H9 (cell line): ENCODE data around the gene GRIK3. TPM values are rescaled to one million over a fixed set of nuclear protein-coding genes. Genes with fewer than 3 reads are reported as not detected.

ENCODE experiments used
- DNase-seq: peaks from one replicate; pipeline ENCODE4 v3.0.0-alpha.2; 2017
- H2AFZ ChIP-seq: one replicate; pipeline ENCODE4 v1.6.1; 2013; ENCODE audit warnings: mild to moderate bottlenecking, low read length, control low read depth, moderate library complexity
- H2AK5ac ChIP-seq: 2 replicates; pipeline ENCODE4 v1.6.1; 2013; ENCODE audit warnings: low read length, control low read depth, mixed read lengths; ENCODE audit not compliant: insufficient read length
- H2BK120ac ChIP-seq: one replicate; pipeline ENCODE4 v1.6.1; 2013; ENCODE audit warnings: low read depth, mild to moderate bottlenecking, low read length, control low read depth, inconsistent platforms; ENCODE audit not compliant: poor library complexity, severe bottlenecking
- H2BK12ac ChIP-seq: 2 replicates; pipeline ENCODE4 v1.6.1; 2013; ENCODE audit warnings: low read length, control low read depth, mixed read lengths, low read depth; ENCODE audit not compliant: insufficient read length
- H2BK15ac ChIP-seq: 2 replicates; pipeline ENCODE4 v1.6.1; 2013; ENCODE audit warnings: low read depth, low read length, control low read depth
- H2BK20ac ChIP-seq: one replicate; pipeline ENCODE4 v1.6.1; 2013; ENCODE audit warnings: low read depth, mild to moderate bottlenecking, low read length, control low read depth, inconsistent platforms; ENCODE audit not compliant: poor library complexity, severe bottlenecking
- H2BK5ac ChIP-seq: 2 replicates; pipeline ENCODE4 v1.6.1; 2013; ENCODE audit warnings: low read length, control low read depth, mixed read lengths; ENCODE audit not compliant: insufficient read length
- H3K14ac ChIP-seq: 2 replicates; pipeline ENCODE4 v1.6.1; 2013; ENCODE audit warnings: low read length, control low read depth; ENCODE audit not compliant: insufficient read depth
- H3K18ac ChIP-seq: 2 replicates; pipeline ENCODE4 v1.6.1; 2013; ENCODE audit warnings: low read depth, mild to moderate bottlenecking, mixed read lengths, low read length, control low read depth; ENCODE audit not compliant: insufficient read length
- H3K23ac ChIP-seq: 2 replicates; pipeline ENCODE4 v1.6.1; 2013; ENCODE audit warnings: low read length, control low read depth, mixed read lengths, low read depth; ENCODE audit not compliant: insufficient read length
- H3K23me2 ChIP-seq: 2 replicates; pipeline ENCODE4 v1.6.1; 2013; ENCODE audit warnings: low read depth, mild to moderate bottlenecking, mixed read lengths, low read length, control low read depth; ENCODE audit not compliant: insufficient read length, poor library complexity, severe bottlenecking
- H3K27ac ChIP-seq: 2 replicates; pipeline ENCODE4 v1.5.1; 2013; ENCODE audit warnings: low read length, control low read depth, mixed read lengths, low read depth; ENCODE audit not compliant: insufficient read length
- H3K27me3 ChIP-seq: 2 replicates; pipeline ENCODE4 v1.6.1; 2013; ENCODE audit warnings: low read length, control low read depth, inconsistent platforms; ENCODE audit not compliant: insufficient read depth
- H3K4ac ChIP-seq: 2 replicates; pipeline ENCODE4 v1.6.1; 2013; ENCODE audit warnings: low read depth, mild to moderate bottlenecking, control low read depth, inconsistent platforms, low read length, moderate library complexity
- H3K4me1 ChIP-seq: 2 replicates; pipeline ENCODE4 v1.6.1; 2013; ENCODE audit warnings: low read length, control low read depth, inconsistent platforms; ENCODE audit not compliant: insufficient read depth
- H3K4me2 ChIP-seq: 2 replicates; pipeline ENCODE4 v1.6.1; 2013; ENCODE audit warnings: low read length, control low read depth, mixed read lengths; ENCODE audit not compliant: insufficient read length, insufficient read depth
- H3K56ac ChIP-seq: 2 replicates; pipeline ENCODE4 v1.6.1; 2013; ENCODE audit warnings: low read depth, mild to moderate bottlenecking, mixed read lengths, low read length, control low read depth; ENCODE audit not compliant: insufficient read length
- H3K79me1 ChIP-seq: 2 replicates; pipeline ENCODE4 v1.6.1; 2013; ENCODE audit warnings: low read depth, mild to moderate bottlenecking, moderate library complexity, low read length, control low read depth, inconsistent platforms; ENCODE audit not compliant: insufficient read depth, poor library complexity, severe bottlenecking
- H3K79me2 ChIP-seq: 2 replicates; pipeline ENCODE4 v1.6.1; 2013; ENCODE audit warnings: low read length, control low read depth, inconsistent platforms; ENCODE audit not compliant: insufficient read depth
- H3K9ac ChIP-seq: 2 replicates; pipeline ENCODE4 v1.6.1; 2013; ENCODE audit warnings: low read length, control low read depth, mixed read lengths; ENCODE audit not compliant: insufficient read length; ENCODE audit errors: extremely low read depth
- H3K9me3 ChIP-seq: one replicate; pipeline ENCODE4 v1.6.1; 2013; ENCODE audit warnings: low read depth, low read length, inconsistent platforms; ENCODE audit not compliant: control insufficient read depth
- H3T11ph ChIP-seq: one replicate; pipeline ENCODE4 v1.6.1; 2013; ENCODE audit warnings: mild to moderate bottlenecking, low read length, control low read depth, inconsistent platforms
- H4K20me1 ChIP-seq: one replicate; pipeline ENCODE4 v1.6.1; 2013; ENCODE audit not compliant: control insufficient read depth, insufficient read length, insufficient read depth
- H4K5ac ChIP-seq: 2 replicates; pipeline ENCODE4 v1.6.1; 2013; ENCODE audit warnings: low read depth, mild to moderate bottlenecking, mixed read lengths, low read length, control low read depth; ENCODE audit not compliant: insufficient read length
- H4K8ac ChIP-seq: replicated peaks from 2 replicates; pipeline ENCODE4 v1.6.1; 2013; ENCODE audit warnings: low read length, control low read depth, mixed read lengths, low read depth; ENCODE audit not compliant: insufficient read length
- H4K91ac ChIP-seq: 2 replicates; pipeline ENCODE4 v1.6.1; 2013; ENCODE audit warnings: low read depth, mild to moderate bottlenecking, moderate library complexity, mixed read lengths, low read length, control low read depth; ENCODE audit not compliant: insufficient read length
- H3K27ac Mint-ChIP-seq, 3 experiments: 2 replicates in 2 of 3; 3 replicates in 1 of 3; pipeline ENCODE4 v1.8.0; 2020 to 2021; ENCODE audit warnings: mixed read lengths in 3 of 3, mild to moderate bottlenecking in 1 of 3, moderate library complexity in 1 of 3
- H3K27me3 Mint-ChIP-seq: 2 replicates; pipeline ENCODE4 v1.8.0; 2021; ENCODE audit warnings: low read depth, mild to moderate bottlenecking, moderate library complexity, mixed read lengths
- H3K36me3 Mint-ChIP-seq, 3 experiments: 2 replicates in 2 of 3; 3 replicates in 1 of 3; pipeline ENCODE4 v1.8.0; 2020 to 2021; ENCODE audit warnings: low read depth in 3 of 3, mixed read lengths in 3 of 3; ENCODE audit not compliant: insufficient read depth in 1 of 3
- H3K4me1 Mint-ChIP-seq, 2 experiments: 2 replicates each; pipeline ENCODE4 v1.8.0; 2020; ENCODE audit warnings: mixed read lengths in 2 of 2
- H3K4me3 Mint-ChIP-seq, 2 experiments: 2 replicates in 1 of 2; 3 replicates in 1 of 2; pipeline ENCODE4 v1.8.0; 2020 to 2021; ENCODE audit warnings: mild to moderate bottlenecking in 2 of 2, mixed read lengths in 2 of 2, moderate library complexity in 1 of 2
- H3K9me3 Mint-ChIP-seq, 2 experiments: 2 replicates in 1 of 2; 3 replicates in 1 of 2; pipeline ENCODE4 v1.8.0; 2020; ENCODE audit warnings: mild to moderate bottlenecking in 2 of 2, mixed read lengths in 2 of 2, moderate library complexity in 1 of 2
- WGBS: extraction: QIAGEN DNeasy Blood & Tissue Kit; methylation state at CpG from one replicate; pipeline ENCODE4 v1.1.7; 2013; ENCODE audit warnings: missing lambda C conversion rate, low lambda C conversion rate, mixed read lengths; ENCODE audit not compliant: insufficient read length; ENCODE audit errors: extremely low coverage; 5-methylcytosine and 5-hydroxymethylcytosine counted together
- total RNA-seq: library from RNA; stranded (reverse); gene quantifications from 2 replicates; pipeline ENCODE4 v1.2.1, GENCODE V29; 2021
- TF ChIP-seq, protein P1 (sequence below): fragments of 200-600 bp; sonication (generic); conservative IDR thresholded peaks from 3 replicates; pipeline ENCODE4 v1.8.0; 2021; ENCODE audit warnings: antibody characterized with exemption, mild to moderate bottlenecking

GRIK3 gene
- total RNA-seq, 1 experiment from 2014 or later, result 1.7 TPM

DNA sequence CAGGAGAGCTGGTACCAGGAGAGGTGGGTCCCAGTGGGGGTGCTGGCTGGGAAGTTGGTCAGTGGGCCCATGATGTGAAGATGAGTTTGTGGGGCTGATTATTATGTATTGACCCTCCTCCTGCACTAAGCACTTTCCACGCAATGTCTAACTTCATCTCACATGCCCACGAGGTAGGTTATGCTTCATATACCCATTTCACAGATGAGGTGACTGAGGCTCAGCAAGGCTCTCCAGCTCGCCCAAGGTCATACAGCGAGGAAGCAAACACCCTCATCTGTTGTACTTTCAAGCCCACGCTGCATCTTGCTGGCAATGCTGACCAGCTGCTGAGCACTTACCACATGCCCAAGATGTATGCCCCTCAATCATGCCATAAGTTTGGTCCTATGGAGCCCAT lies 175.8 kb downstream of the GRIK3 start:
- Histone ChIP-seq H2AK5ac (no peak overlapping the region), H3K79me1 (no peaks in the 10 kb centered on the region), H2AFZ (no peak overlapping the region), H2BK20ac (no peak overlapping the region), H3K4ac (no peak overlapping the region), H2BK120ac (no peak overlapping the region), H3K18ac (no peak overlapping the region), H3K23ac (no peak overlapping the region), H3K79me2 (no peaks in the 10 kb centered on the region), H2BK15ac (no peak overlapping the region), H3K56ac (no peak overlapping the region), H3K14ac (no peak overlapping the region), H2BK5ac (no peak overlapping the region), H3K27ac (no peak overlapping the region), H3K4me1 (no peaks in the 10 kb centered on the region), H4K5ac (no peak overlapping the region), H3K23me2 (no peaks in the 10 kb centered on the region), H2BK12ac (no peak overlapping the region), H3T11ph (no peak overlapping the region), H4K8ac (no peak overlapping the region), H3K27me3 (no peaks in the 10 kb centered on the region), H4K91ac (no peak overlapping the region), H3K9ac (no peak overlapping the region), H3K4me2 (no peak overlapping the region), H4K20me1 (no peaks in the 10 kb centered on the region), H3K9me3 (no peaks in the 10 kb centered on the region)
- Mint-ChIP-seq H3K4me1 (peaks cover 31 to 55% of the 10 kb centered on the region in 2 experiments), H3K36me3 (no peaks in the 10 kb centered on the region), H3K27ac (no peak overlapping the region), H3K4me3 (no peak overlapping the region), H3K27me3 (peaks cover 1% of the 10 kb centered on the region), H3K9me3 (no peaks in the 10 kb centered on the region; a peak in 1 of 5 replicates)
- no peak for DNase-seq
- WGBS, result no CpG with 5 or more reads among the region's 5 CpGs
- TF ChIP-seq, protein P1, sequence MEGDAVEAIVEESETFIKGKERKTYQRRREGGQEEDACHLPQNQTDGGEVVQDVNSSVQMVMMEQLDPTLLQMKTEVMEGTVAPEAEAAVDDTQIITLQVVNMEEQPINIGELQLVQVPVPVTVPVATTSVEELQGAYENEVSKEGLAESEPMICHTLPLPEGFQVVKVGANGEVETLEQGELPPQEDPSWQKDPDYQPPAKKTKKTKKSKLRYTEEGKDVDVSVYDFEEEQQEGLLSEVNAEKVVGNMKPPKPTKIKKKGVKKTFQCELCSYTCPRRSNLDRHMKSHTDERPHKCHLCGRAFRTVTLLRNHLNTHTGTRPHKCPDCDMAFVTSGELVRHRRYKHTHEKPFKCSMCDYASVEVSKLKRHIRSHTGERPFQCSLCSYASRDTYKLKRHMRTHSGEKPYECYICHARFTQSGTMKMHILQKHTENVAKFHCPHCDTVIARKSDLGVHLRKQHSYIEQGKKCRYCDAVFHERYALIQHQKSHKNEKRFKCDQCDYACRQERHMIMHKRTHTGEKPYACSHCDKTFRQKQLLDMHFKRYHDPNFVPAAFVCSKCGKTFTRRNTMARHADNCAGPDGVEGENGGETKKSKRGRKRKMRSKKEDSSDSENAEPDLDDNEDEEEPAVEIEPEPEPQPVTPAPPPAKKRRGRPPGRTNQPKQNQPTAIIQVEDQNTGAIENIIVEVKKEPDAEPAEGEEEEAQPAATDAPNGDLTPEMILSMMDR, result no peak
